Natural killer cell (primary cell): Measurements from ENCODE around the gene UBE3B. TPM values are rescaled to one million over a fixed set of nuclear protein-coding genes. Genes with fewer than 3 reads are reported as not detected.

ENCODE experiments used
- ATAC-seq, 3 donors: fragments of 150-1000 bp in 2 of 3; fragments of 200-7000 bp in 1 of 3; cut with Tn5 transposase; 1 replicate in 1 of 3; 2 replicates in 2 of 3; pipeline ENCODE4 v1.10.0; 2021; ENCODE audit warnings: mild to moderate bottlenecking in 2 of 3, moderate library complexity in 2 of 3
- DNase-seq, 2 donors: peaks; one replicate each; pipeline versions ENCODE4 v3.0.0 to v3.0.0-alpha.2; 2013 to 2021; ENCODE audit warnings: mixed read lengths in 1 of 2
- H3K27ac ChIP-seq: one replicate; pipeline ENCODE4 v1.5.1; 2013; ENCODE audit warnings: mild to moderate bottlenecking, low read length
- H3K27me3 ChIP-seq: one replicate; pipeline ENCODE4 v1.6.1; 2013; ENCODE audit warnings: low read length; ENCODE audit not compliant: control insufficient read depth, insufficient read depth
- H3K36me3 ChIP-seq: one replicate; pipeline ENCODE4 v1.6.1; 2013; ENCODE audit warnings: low read length; ENCODE audit not compliant: control insufficient read depth, insufficient read depth
- H3K4me1 ChIP-seq: one replicate; pipeline ENCODE4 v1.6.1; 2013; ENCODE audit warnings: low read length; ENCODE audit not compliant: control insufficient read depth, insufficient read depth
- H3K4me3 ChIP-seq: one replicate; pipeline ENCODE4 v1.5.1; 2013; ENCODE audit warnings: low read length
- H3K9me3 ChIP-seq: one replicate; pipeline ENCODE4 v1.6.1; 2013; ENCODE audit warnings: low read length; ENCODE audit not compliant: control insufficient read depth, insufficient read depth
- H3K27ac Mint-ChIP-seq, 2 donors: one replicate each; pipeline ENCODE4 v1.8.0; 2022; ENCODE audit warnings: mild to moderate bottlenecking in 2 of 2, mixed read lengths in 2 of 2, moderate library complexity in 1 of 2
- H3K27me3 Mint-ChIP-seq, 2 donors: one replicate each; pipeline ENCODE4 v1.8.0; 2022; ENCODE audit warnings: low read depth in 2 of 2, mixed read lengths in 2 of 2
- H3K36me3 Mint-ChIP-seq: one replicate; pipeline ENCODE4 v1.8.0; 2022; ENCODE audit warnings: mixed read lengths
- H3K4me1 Mint-ChIP-seq, 2 donors: one replicate each; pipeline ENCODE4 v1.8.0; 2022; ENCODE audit warnings: mixed read lengths in 2 of 2
- H3K4me3 Mint-ChIP-seq: one replicate; pipeline ENCODE4 v1.8.0; 2022; ENCODE audit warnings: mild to moderate bottlenecking, moderate library complexity, mixed read lengths
- H3K9me3 Mint-ChIP-seq, 2 donors: one replicate each; pipeline ENCODE4 v1.8.0; 2022; ENCODE audit warnings: mixed read lengths in 2 of 2
- WGBS: methylation state at CpG from one replicate; pipeline ENCODE4 v1.1.7; 2013; ENCODE audit warnings: missing lambda C conversion rate; ENCODE audit not compliant: insufficient coverage; 5-methylcytosine and 5-hydroxymethylcytosine counted together
- intact Hi-C: fragments of 100-400 bp; cut with micrococcal nuclease; formaldehyde crosslinking; loops from one replicate; pipeline ENCODE4 v1.14.2; 2022
- total RNA-seq, 4 donors: library from RNA; stranded (reverse); fragments of 120-200 nt in 1 of 4; gene quantifications; one replicate each; pipeline versions ENCODE4 v1.2.3 to v1.2.4, GENCODE V29; 2013 to 2022
- TF ChIP-seq, protein P1 (sequence below): fragments of 200-600 bp; IDR thresholded peaks from one replicate; pipeline ENCODE4 v1.8.0; 2022; ENCODE audit warnings: antibody characterized with exemption

The UBE3B gene
- total RNA-seq, 3 donors from 2014 or later (not counting 1 experiment from before 2014, with no cell fraction given): 32.2 to 46.7 (median 39.5) TPM

DNA sequence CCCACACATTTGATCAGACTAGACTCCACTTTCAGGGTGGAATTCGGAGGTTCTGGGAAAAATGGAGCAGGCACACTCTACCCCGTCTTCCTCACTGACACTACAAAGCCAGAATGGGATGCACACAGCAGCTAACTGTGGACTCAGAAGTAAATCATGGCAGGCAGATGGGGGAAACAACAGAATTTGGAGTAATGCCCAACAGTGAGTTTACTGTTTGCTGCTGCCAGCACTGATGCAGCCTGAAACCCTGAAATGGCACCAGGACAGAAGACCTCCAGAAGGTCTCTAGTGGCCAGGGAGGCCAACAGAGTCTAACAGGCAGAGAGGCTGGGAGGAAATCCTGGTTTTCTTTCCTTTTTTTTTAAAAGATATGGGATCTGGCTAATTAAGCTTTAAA is 24.9 kb upstream of the UBE3B start:
- H3K27ac Mint-ChIP-seq: peak overlapping the region; percentile 92 to 93
- Histone ChIP-seq H3K4me1 (peaks cover 56% of the 10 kb centered on the region), H3K4me3 (no peak overlapping the region), H3K36me3 (peaks cover 51% of the 10 kb centered on the region), H3K27ac (no peak overlapping the region), H3K9me3 (no peaks in the 10 kb centered on the region), H3K27me3 (no peaks in the 10 kb centered on the region)
- no peaks in the 10 kb centered on the region for H3K27me3 Mint-ChIP-seq
- H3K9me3 Mint-ChIP-seq: no peaks in the 10 kb centered on the region
- intact Hi-C loops: no loop called here
- peak overlapping the region; percentile 75 for H3K4me3 Mint-ChIP-seq
- ATAC-seq (no peak), DNase-seq (no peak)
- WGBS: 64% methylated on average over 2 of the region's 2 CpGs
- H3K4me1 Mint-ChIP-seq: peaks cover 70 to 74% of the 10 kb centered on the region in 2 donors
- peaks cover 32% of the 10 kb centered on the region for H3K36me3 Mint-ChIP-seq
- TF ChIP-seq, protein P1, sequence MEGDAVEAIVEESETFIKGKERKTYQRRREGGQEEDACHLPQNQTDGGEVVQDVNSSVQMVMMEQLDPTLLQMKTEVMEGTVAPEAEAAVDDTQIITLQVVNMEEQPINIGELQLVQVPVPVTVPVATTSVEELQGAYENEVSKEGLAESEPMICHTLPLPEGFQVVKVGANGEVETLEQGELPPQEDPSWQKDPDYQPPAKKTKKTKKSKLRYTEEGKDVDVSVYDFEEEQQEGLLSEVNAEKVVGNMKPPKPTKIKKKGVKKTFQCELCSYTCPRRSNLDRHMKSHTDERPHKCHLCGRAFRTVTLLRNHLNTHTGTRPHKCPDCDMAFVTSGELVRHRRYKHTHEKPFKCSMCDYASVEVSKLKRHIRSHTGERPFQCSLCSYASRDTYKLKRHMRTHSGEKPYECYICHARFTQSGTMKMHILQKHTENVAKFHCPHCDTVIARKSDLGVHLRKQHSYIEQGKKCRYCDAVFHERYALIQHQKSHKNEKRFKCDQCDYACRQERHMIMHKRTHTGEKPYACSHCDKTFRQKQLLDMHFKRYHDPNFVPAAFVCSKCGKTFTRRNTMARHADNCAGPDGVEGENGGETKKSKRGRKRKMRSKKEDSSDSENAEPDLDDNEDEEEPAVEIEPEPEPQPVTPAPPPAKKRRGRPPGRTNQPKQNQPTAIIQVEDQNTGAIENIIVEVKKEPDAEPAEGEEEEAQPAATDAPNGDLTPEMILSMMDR: no peak

DNA sequence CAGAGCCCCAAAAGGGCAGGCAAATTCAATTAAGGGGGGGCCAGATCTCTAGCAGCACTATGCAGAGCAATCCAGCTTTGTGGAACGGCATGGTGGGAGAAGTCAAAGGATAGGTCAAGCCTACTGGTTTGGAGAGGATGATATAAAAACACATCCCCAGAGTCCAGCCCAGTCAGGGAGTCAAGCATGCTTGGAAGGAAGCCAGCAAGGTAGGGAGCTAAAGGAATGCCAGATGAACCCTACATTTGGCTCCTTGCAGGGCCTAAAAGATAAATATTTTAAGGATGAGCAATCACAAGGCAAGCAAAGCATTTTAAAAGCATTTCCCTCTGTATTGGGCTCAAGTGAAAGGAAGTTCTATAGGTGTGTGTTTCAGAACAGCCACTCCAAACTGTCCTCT is 21.7 kb upstream of the UBE3B start:
- Histone ChIP-seq H3K4me1 (peaks cover 65% of the 10 kb centered on the region), H3K9me3 (no peaks in the 10 kb centered on the region), H3K27ac (no peak overlapping the region), H3K4me3 (no peak overlapping the region), H3K36me3 (peaks cover 57% of the 10 kb centered on the region), H3K27me3 (no peaks in the 10 kb centered on the region)
- Mint-ChIP-seq H3K4me1 (peaks cover 80 to 83% of the 10 kb centered on the region in 2 donors), H3K27me3 (no peaks in the 10 kb centered on the region), H3K9me3 (no peaks in the 10 kb centered on the region), H3K36me3 (peaks cover 42% of the 10 kb centered on the region), H3K4me3 (no peak overlapping the region), H3K27ac (peak overlapping the region in 1 of 2 donors; percentile 86)
- ATAC-seq (no peak), DNase-seq (no peak)
- intact Hi-C loops: no loop called here
- TF ChIP-seq, protein P1: no peak
- 93% methylated on average over 1 of the region's 1 CpG for WGBS

DNA sequence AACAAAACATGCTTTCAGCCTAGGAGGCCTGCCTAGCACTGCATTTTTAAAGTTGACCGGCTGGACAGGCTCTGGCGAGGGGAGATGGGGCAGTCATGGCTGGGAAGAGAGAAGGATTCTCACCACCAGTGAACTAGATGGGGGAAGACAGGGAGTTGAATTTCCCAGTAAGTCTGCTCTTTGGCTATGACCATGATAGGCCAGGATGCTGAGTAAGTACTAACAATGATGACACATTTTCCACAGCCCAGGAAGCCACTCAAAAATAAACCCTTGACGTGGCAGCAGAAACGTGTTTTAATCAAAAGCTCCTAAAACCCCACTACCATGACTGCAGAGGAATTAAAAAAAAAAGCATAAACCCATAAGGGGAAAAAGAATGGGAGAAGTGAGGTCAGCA is 19.3 kb upstream of the UBE3B start:
- WGBS: 77% methylated on average over 3 of the region's 4 CpGs
- Mint-ChIP-seq H3K36me3 (peaks cover 42% of the 10 kb centered on the region), H3K4me3 (peak overlapping the region; percentile 91), H3K27ac (peak overlapping the region; percentile 86 to 90), H3K4me1 (peaks cover 83 to 88% of the 10 kb centered on the region in 2 donors), H3K9me3 (no peaks in the 10 kb centered on the region), H3K27me3 (no peaks in the 10 kb centered on the region)
- Histone ChIP-seq H3K4me3 (no peak overlapping the region), H3K36me3 (peaks cover 54% of the 10 kb centered on the region), H3K27ac (peak overlapping the region; percentile 83), H3K9me3 (no peaks in the 10 kb centered on the region), H3K4me1 (peaks cover 66% of the 10 kb centered on the region), H3K27me3 (no peaks in the 10 kb centered on the region)
- intact Hi-C loops: no loop called here
- TF ChIP-seq, protein P1: no peak
- DNase-seq: no peak
- ATAC-seq: peak in 1 of 3 donors; percentile 30

DNA sequence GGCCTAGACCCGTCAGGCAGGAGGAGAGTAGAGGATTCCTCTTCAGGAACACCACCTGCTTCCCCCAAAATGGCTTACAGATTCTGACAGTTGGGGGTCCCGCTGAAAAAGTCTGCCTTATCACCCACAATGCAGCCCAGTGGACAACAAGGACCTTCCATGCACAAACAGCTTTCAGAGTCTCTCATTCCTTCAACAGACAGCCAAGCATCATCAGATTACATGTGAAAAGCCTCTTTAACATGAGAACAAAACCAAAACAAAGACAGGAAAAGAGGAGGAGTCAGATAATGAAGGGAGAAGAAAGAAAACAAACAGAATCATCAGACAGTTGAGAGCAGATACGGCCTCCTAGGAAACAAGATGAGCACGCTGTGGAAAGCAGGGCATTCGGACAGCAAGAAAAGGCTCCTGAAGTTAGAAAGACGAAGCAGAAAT is 18.6 kb upstream of the UBE3B start:
- Histone ChIP-seq H3K27me3 (no peaks in the 10 kb centered on the region), H3K27ac (peak overlapping the region; percentile 83), H3K4me3 (no peak overlapping the region), H3K9me3 (no peaks in the 10 kb centered on the region), H3K4me1 (peaks cover 73% of the 10 kb centered on the region), H3K36me3 (peaks cover 47% of the 10 kb centered on the region)
- peaks cover 37% of the 10 kb centered on the region for H3K36me3 Mint-ChIP-seq
- H3K27ac Mint-ChIP-seq: peak overlapping the region; percentile 86 to 90
- WGBS: 85% methylated on average over 6 of the region's 6 CpGs
- DNase-seq (no peak), ATAC-seq (no peak)
- intact Hi-C loops: no loop called here
- H3K9me3 Mint-ChIP-seq: no peaks in the 10 kb centered on the region
- H3K4me3 Mint-ChIP-seq: peak overlapping the region; percentile 65
- H3K27me3 Mint-ChIP-seq: no peaks in the 10 kb centered on the region
- TF ChIP-seq, protein P1: no peak
- H3K4me1 Mint-ChIP-seq: peaks cover 86 to 90% of the 10 kb centered on the region in 2 donors
